ENCODE results near the gene GAS7.

Gene GAS7

GRCh38 chr17:10135539-10136257 is 62.7 kb downstream of the GAS7 start:
- DNase-seq (ENCODE audit: low spot score) = no peak

DNA sequence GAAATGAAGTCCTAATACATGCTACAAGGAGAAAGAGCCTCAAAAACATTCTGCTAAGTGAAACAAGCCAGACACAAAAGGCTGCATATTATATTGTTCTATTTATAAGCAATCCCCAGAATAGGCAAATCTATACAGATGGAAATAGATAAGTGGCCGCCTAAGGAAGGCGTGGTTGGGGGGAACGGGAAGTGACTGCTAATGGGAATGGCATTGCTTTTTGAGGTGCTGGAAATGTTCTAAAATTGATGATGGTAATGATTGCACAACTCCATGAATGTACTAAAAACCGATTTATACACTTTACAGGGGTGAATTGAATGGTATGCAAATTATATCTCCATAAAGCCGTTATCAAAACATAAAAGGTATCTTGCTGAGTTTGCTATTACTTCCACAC is 67.7 kb downstream of the GAS7 start:
- DNase-seq (ENCODE audit: low spot score) = no peak

GRCh38 chr17:10130263-10130662 is 68.1 kb downstream of the GAS7 start:
- DNase-seq (ENCODE audit: low spot score) = no peak

GRCh38 chr17:10127819-10128425 is 70.5 kb downstream of the GAS7 start:
- no peak for DNase-seq (ENCODE audit: low spot score)

- no peak for DNase-seq (ENCODE audit: low spot score)
These were observed 71.5 kb downstream of the GAS7 start for GRCh38 chr17:10126616-10127501.

- no peak for DNase-seq (ENCODE audit: low spot score)
These were observed 72.2 kb downstream of the GAS7 start for GRCh38 chr17:10126276-10126615.

DNA sequence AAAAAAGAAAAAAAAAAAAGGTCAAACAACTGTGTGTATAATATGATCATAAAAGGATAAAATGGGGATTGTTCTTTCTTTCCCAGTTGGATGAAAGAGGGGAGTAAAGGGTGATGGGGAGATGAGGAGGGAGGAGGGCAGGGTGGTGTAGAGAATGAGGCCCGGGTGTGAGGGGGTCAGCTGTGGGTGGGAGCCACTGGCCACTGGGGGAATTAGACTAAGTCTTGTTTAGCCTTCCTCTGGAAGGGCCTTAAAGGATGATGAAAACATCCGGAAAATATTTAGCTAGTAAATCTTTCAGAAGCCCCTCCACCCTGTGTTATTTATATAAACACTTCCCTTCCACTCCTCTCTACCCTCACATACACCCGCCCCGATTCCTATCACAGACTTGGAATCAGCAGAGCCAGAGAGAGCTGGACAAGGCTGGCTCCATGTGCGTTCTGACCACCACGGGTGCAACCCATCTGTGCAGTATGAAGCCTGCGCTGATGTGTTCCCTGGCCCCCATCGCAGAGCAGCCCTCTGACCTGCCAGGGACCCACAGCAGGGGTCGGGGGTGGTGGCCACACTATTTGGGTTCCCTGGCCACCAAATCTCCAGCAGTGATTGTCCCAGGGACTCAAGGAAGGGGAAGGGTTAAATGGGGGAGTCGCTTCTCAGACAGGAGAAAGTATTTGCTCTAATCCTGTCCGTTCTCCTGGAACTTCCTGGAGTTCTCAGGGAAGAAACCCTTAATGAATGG is 72.7 kb downstream of the GAS7 start:
- no peak for DNase-seq (ENCODE audit: low spot score)

GRCh38 chr17:10123093-10123492 is 75.3 kb downstream of the GAS7 start:
- DNase-seq (ENCODE audit: low spot score) = no peak

GRCh38 chr17:10121971-10122707 is 76.3 kb downstream of the GAS7 start:
- no peak for DNase-seq (ENCODE audit: low spot score)

DNA sequence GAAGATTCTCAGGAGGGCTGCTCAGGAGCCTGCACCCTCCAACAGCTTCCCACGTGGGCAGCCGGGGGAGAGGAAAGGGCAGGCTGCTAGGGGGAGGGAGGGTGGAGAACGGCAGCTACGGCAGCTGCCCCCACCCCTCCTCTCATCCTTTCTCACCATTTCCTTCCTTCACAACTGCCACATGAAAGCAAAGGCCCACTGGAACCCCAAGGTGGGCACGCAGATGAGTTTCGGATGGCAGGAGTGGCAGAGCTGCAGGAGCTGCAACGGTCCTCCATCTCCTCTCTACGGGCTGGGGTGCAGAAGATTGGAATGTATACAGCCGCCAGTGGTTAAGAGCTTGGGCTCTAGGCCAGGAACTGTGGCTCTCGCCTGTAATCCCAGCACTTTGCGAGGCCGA is 77.7 kb downstream of the GAS7 start:
- no peak for DNase-seq (ENCODE audit: low spot score)

DNA sequence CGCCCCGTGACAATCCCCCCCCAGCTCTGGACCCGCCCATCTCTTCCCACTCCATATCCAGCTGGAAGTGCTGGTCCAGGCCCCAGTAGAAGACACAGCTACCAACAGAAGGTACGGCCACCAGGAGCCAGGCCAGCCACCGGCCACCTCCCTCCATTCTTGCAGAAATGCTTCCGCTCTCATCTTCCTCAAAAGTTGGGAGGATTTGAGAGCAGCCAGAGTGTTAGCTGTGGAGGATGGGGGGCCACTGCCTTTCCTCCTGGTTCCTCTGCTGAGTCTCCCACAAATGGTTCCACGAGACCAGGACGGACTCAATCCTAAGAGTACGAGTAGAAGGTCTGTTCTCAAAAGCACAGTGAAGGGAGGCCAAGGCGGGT is 78.3 kb downstream of the GAS7 start:
- no peak for DNase-seq (ENCODE audit: low spot score)

DNA sequence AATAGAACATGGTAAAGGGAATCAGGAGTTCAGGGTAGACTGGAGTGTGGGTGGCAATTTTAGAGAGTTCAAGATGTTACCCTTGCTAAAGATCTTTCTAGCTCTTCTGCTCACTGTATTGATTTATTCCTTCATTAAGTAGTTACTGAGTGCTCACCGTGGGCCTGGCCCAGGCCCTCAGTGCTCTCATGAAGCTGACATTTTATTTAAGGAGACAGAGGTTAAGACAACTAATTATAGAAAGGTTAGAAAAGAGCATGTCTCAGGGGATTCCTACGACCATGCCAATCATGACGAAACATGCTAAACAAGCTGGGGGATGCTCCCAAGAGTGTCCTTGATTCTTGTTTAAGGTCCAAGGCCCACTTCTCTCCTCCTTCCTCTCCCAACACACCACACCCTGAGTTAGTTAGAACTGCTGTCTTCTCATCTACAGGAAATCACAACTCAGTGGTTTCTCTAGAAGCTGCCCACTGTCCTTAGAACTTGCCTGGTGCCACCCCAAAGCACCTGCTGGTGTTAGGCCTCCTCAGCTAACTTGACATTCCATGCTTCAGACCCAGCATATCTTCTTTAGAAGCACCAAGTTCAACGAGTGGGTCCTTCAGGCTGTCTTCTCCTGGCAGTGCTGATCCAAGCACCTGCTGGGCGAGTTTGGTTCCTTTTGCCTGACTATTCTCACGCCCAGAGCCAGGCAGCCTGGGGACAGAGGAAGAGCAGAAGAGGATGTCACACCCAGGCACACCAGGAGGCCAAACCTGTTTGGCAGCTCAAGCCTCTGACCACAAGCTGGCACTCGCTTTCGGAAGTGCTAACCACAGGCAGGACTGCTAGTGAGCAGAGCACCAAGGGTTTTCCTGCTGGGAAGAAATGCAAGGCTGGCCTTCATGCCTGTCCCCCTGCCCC is 79.0 kb downstream of the GAS7 start:
- DNase-seq (ENCODE audit: low spot score) = no peak

DNA sequence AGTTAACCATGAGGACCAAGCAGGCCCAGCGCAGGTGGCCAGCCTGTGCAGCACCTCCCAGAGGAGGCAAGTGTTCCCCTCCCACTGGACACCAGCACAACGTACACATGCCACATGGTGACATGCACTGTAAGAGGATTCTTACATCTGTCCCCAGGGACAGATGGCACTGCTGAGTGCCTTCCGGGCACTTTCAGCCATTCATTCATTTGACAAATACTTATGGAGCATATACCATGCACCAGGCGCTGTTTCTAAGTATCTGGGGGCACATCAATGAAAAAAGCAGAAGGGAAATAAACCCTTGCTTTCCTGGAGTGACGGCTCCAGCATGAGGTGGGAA is 79.6 kb downstream of the GAS7 start:
- DNase-seq (ENCODE audit: low spot score) = no peak

DNA sequence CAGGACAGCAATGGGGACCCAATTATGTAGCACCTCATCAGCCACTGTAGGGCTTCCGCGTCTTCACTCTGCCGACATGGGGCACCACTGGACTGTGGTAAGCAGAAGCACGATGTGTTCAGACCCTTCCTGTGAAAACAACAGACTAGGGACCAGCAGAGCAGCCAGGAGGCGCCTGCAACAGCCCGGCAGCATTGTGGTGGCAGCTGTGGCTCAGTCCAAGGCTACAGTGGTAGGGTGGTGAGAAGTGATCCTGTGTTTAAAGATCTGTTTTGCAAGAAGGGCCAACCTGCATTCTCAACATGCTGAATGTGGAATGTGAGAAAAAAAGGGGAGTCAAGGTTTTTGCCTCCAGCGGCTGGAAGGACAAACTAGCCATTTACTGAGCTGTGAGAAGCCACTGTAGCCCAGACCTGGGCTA is 80.8 kb downstream of the GAS7 start:
- DNase-seq (ENCODE audit: low spot score) = no peak

GRCh38 chr17:10116753-10117420 is 81.5 kb downstream of the GAS7 start:
- no peak for DNase-seq (ENCODE audit: low spot score)

GRCh38 chr17:10116267-10116666 is 82.1 kb downstream of the GAS7 start:
- no peak for DNase-seq (ENCODE audit: low spot score)

- no peak for DNase-seq (ENCODE audit: low spot score)
These were observed 82.9 kb downstream of the GAS7 start for GRCh38 chr17:10115536-10115932.

DNA sequence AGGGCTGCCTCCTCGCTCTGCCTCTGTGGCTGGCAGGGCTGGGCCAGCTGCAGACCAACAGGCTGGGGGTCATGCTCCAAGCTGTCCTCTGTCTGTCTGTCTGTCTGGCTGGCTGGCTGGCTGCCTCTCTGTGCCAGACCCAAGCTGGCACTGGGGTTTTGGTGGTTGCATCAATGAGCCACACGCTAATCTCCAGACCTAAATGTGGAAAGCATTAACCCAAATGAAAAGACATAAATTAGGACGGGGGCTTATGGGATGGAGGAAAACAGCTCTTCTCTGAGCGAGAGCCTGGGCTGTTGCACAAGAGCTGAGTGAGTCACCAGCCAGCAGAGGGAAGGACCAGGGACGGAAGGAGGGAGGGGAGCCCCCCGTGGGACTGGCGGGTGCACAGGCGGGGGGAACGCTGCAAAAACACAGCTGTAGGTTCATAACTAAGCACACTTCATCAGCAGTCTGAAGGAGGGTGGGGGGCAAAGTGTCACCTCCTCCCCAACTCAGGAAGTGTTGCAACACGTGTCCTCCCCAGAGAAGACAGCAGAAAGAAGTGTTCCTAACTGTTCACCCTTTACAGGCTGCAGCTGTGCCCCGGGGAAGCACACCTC is 83.4 kb downstream of the GAS7 start:
- DNase-seq (ENCODE audit: low spot score) = no peak

GRCh38 chr17:10112962-10113361 is 85.4 kb downstream of the GAS7 start:
- no peak for DNase-seq (ENCODE audit: low spot score)

All from hematopoietic multipotent progenitor cell treated with erythropoietin and hydrocortisone succinate and interleukin-3 and kit ligand, for 15 days (in vitro differentiated cells).